Keratinocyte (primary cell): ENCODE results near the gene SAMD4A.

ENCODE experiments used
- CTCF ChIP-seq, 3 experiments: IDR thresholded peaks in 1 of 3; conservative IDR thresholded peaks in 1 of 3; optimal IDR thresholded peaks in 1 of 3; 2 replicates in 2 of 3; 3 replicates in 1 of 3; pipeline versions ENCODE3 to v1.5.1; 2011; ENCODE audit warnings: low read length in 3 of 3, mild to moderate bottlenecking in 3 of 3, moderate library complexity in 2 of 3, control low read depth in 1 of 3, inconsistent platforms in 1 of 3; ENCODE audit not compliant: insufficient read depth in 2 of 3; ENCODE audit errors: extremely low read depth in 1 of 3
- EZH2 ChIP-seq: IDR thresholded peaks from one replicate; pipeline ENCODE4 v1.6.1; 2012; ENCODE audit warnings: inconsistent platforms, mild to moderate bottlenecking, low read length, moderate library complexity

- TF ChIP-seq CTCF (optimal IDR thresholded peaks at IDR 0.05 in 1 of 3, IDR thresholded peaks at IDR 0.05 in 1 of 3, conservative IDR thresholded peaks at IDR 0.05 in 1 of 3; ENCODE audit: extremely low read depth in 1 of 3, insufficient read depth in 2 of 3, low read length in 3 of 3): no peak
- no peak for TF ChIP-seq EZH2
Measured at GRCh38 chr14:54674046-54674741, 107.3 kb downstream of the SAMD4A start.
